H9 (cell line): Measurements from ENCODE around the gene GYG2. TPM values are rescaled to one million over a fixed set of nuclear protein-coding genes. Genes with fewer than 3 reads are reported as not detected.
"Not testable (repeated sequence)": the region's sequence is repeated elsewhere in the genome, so short reads cannot be mapped to it uniquely, and the experiment has no call there.

Experiments
- DNase-seq: peaks from one replicate; pipeline ENCODE4 v3.0.0-alpha.2; 2017
- H2AFZ ChIP-seq: one replicate; pipeline ENCODE4 v1.6.1; 2013; ENCODE audit warnings: mild to moderate bottlenecking, low read length, control low read depth, moderate library complexity
- H2AK5ac ChIP-seq: 2 replicates; pipeline ENCODE4 v1.6.1; 2013; ENCODE audit warnings: low read length, control low read depth, mixed read lengths; ENCODE audit not compliant: insufficient read length
- H2BK120ac ChIP-seq: one replicate; pipeline ENCODE4 v1.6.1; 2013; ENCODE audit warnings: low read depth, mild to moderate bottlenecking, low read length, control low read depth, inconsistent platforms; ENCODE audit not compliant: poor library complexity, severe bottlenecking
- H2BK12ac ChIP-seq: 2 replicates; pipeline ENCODE4 v1.6.1; 2013; ENCODE audit warnings: low read length, control low read depth, mixed read lengths, low read depth; ENCODE audit not compliant: insufficient read length
- H2BK15ac ChIP-seq: 2 replicates; pipeline ENCODE4 v1.6.1; 2013; ENCODE audit warnings: low read depth, low read length, control low read depth
- H2BK20ac ChIP-seq: one replicate; pipeline ENCODE4 v1.6.1; 2013; ENCODE audit warnings: low read depth, mild to moderate bottlenecking, low read length, control low read depth, inconsistent platforms; ENCODE audit not compliant: poor library complexity, severe bottlenecking
- H2BK5ac ChIP-seq: 2 replicates; pipeline ENCODE4 v1.6.1; 2013; ENCODE audit warnings: low read length, control low read depth, mixed read lengths; ENCODE audit not compliant: insufficient read length
- H3K14ac ChIP-seq: 2 replicates; pipeline ENCODE4 v1.6.1; 2013; ENCODE audit warnings: low read length, control low read depth; ENCODE audit not compliant: insufficient read depth
- H3K18ac ChIP-seq: 2 replicates; pipeline ENCODE4 v1.6.1; 2013; ENCODE audit warnings: low read depth, mild to moderate bottlenecking, mixed read lengths, low read length, control low read depth; ENCODE audit not compliant: insufficient read length
- H3K23ac ChIP-seq: 2 replicates; pipeline ENCODE4 v1.6.1; 2013; ENCODE audit warnings: low read length, control low read depth, mixed read lengths, low read depth; ENCODE audit not compliant: insufficient read length
- H3K23me2 ChIP-seq: 2 replicates; pipeline ENCODE4 v1.6.1; 2013; ENCODE audit warnings: low read depth, mild to moderate bottlenecking, mixed read lengths, low read length, control low read depth; ENCODE audit not compliant: insufficient read length, poor library complexity, severe bottlenecking
- H3K27ac ChIP-seq: 2 replicates; pipeline ENCODE4 v1.5.1; 2013; ENCODE audit warnings: low read length, control low read depth, mixed read lengths, low read depth; ENCODE audit not compliant: insufficient read length
- H3K27me3 ChIP-seq: 2 replicates; pipeline ENCODE4 v1.6.1; 2013; ENCODE audit warnings: low read length, control low read depth, inconsistent platforms; ENCODE audit not compliant: insufficient read depth
- H3K4ac ChIP-seq: 2 replicates; pipeline ENCODE4 v1.6.1; 2013; ENCODE audit warnings: low read depth, mild to moderate bottlenecking, control low read depth, inconsistent platforms, low read length, moderate library complexity
- H3K4me1 ChIP-seq: 2 replicates; pipeline ENCODE4 v1.6.1; 2013; ENCODE audit warnings: low read length, control low read depth, inconsistent platforms; ENCODE audit not compliant: insufficient read depth
- H3K4me2 ChIP-seq: 2 replicates; pipeline ENCODE4 v1.6.1; 2013; ENCODE audit warnings: low read length, control low read depth, mixed read lengths; ENCODE audit not compliant: insufficient read length, insufficient read depth
- H3K56ac ChIP-seq: 2 replicates; pipeline ENCODE4 v1.6.1; 2013; ENCODE audit warnings: low read depth, mild to moderate bottlenecking, mixed read lengths, low read length, control low read depth; ENCODE audit not compliant: insufficient read length
- H3K79me1 ChIP-seq: 2 replicates; pipeline ENCODE4 v1.6.1; 2013; ENCODE audit warnings: low read depth, mild to moderate bottlenecking, moderate library complexity, low read length, control low read depth, inconsistent platforms; ENCODE audit not compliant: insufficient read depth, poor library complexity, severe bottlenecking
- H3K79me2 ChIP-seq: 2 replicates; pipeline ENCODE4 v1.6.1; 2013; ENCODE audit warnings: low read length, control low read depth, inconsistent platforms; ENCODE audit not compliant: insufficient read depth
- H3K9ac ChIP-seq: 2 replicates; pipeline ENCODE4 v1.6.1; 2013; ENCODE audit warnings: low read length, control low read depth, mixed read lengths; ENCODE audit not compliant: insufficient read length; ENCODE audit errors: extremely low read depth
- H3K9me3 ChIP-seq: one replicate; pipeline ENCODE4 v1.6.1; 2013; ENCODE audit warnings: low read depth, low read length, inconsistent platforms; ENCODE audit not compliant: control insufficient read depth
- H3T11ph ChIP-seq: one replicate; pipeline ENCODE4 v1.6.1; 2013; ENCODE audit warnings: mild to moderate bottlenecking, low read length, control low read depth, inconsistent platforms
- H4K20me1 ChIP-seq: one replicate; pipeline ENCODE4 v1.6.1; 2013; ENCODE audit not compliant: control insufficient read depth, insufficient read length, insufficient read depth
- H4K5ac ChIP-seq: 2 replicates; pipeline ENCODE4 v1.6.1; 2013; ENCODE audit warnings: low read depth, mild to moderate bottlenecking, mixed read lengths, low read length, control low read depth; ENCODE audit not compliant: insufficient read length
- H4K8ac ChIP-seq: replicated peaks from 2 replicates; pipeline ENCODE4 v1.6.1; 2013; ENCODE audit warnings: low read length, control low read depth, mixed read lengths, low read depth; ENCODE audit not compliant: insufficient read length
- H4K91ac ChIP-seq: 2 replicates; pipeline ENCODE4 v1.6.1; 2013; ENCODE audit warnings: low read depth, mild to moderate bottlenecking, moderate library complexity, mixed read lengths, low read length, control low read depth; ENCODE audit not compliant: insufficient read length
- H3K27ac Mint-ChIP-seq, 3 experiments: 2 replicates in 2 of 3; 3 replicates in 1 of 3; pipeline ENCODE4 v1.8.0; 2020 to 2021; ENCODE audit warnings: mixed read lengths in 3 of 3, mild to moderate bottlenecking in 1 of 3, moderate library complexity in 1 of 3
- H3K27me3 Mint-ChIP-seq: 2 replicates; pipeline ENCODE4 v1.8.0; 2021; ENCODE audit warnings: low read depth, mild to moderate bottlenecking, moderate library complexity, mixed read lengths
- H3K36me3 Mint-ChIP-seq, 3 experiments: 2 replicates in 2 of 3; 3 replicates in 1 of 3; pipeline ENCODE4 v1.8.0; 2020 to 2021; ENCODE audit warnings: low read depth in 3 of 3, mixed read lengths in 3 of 3; ENCODE audit not compliant: insufficient read depth in 1 of 3
- H3K4me1 Mint-ChIP-seq, 2 experiments: 2 replicates each; pipeline ENCODE4 v1.8.0; 2020; ENCODE audit warnings: mixed read lengths in 2 of 2
- H3K4me3 Mint-ChIP-seq, 2 experiments: 2 replicates in 1 of 2; 3 replicates in 1 of 2; pipeline ENCODE4 v1.8.0; 2020 to 2021; ENCODE audit warnings: mild to moderate bottlenecking in 2 of 2, mixed read lengths in 2 of 2, moderate library complexity in 1 of 2
- H3K9me3 Mint-ChIP-seq, 2 experiments: 2 replicates in 1 of 2; 3 replicates in 1 of 2; pipeline ENCODE4 v1.8.0; 2020; ENCODE audit warnings: mild to moderate bottlenecking in 2 of 2, mixed read lengths in 2 of 2, moderate library complexity in 1 of 2
- WGBS: extraction: QIAGEN DNeasy Blood & Tissue Kit; methylation state at CpG from one replicate; pipeline ENCODE4 v1.1.7; 2013; ENCODE audit warnings: missing lambda C conversion rate, low lambda C conversion rate, mixed read lengths; ENCODE audit not compliant: insufficient read length; ENCODE audit errors: extremely low coverage; 5-methylcytosine and 5-hydroxymethylcytosine counted together
- total RNA-seq: library from RNA; stranded (reverse); gene quantifications from 2 replicates; pipeline ENCODE4 v1.2.1, GENCODE V29; 2021

Gene GYG2
- total RNA-seq, 1 experiment from 2014 or later: 95.9 TPM

DNA sequence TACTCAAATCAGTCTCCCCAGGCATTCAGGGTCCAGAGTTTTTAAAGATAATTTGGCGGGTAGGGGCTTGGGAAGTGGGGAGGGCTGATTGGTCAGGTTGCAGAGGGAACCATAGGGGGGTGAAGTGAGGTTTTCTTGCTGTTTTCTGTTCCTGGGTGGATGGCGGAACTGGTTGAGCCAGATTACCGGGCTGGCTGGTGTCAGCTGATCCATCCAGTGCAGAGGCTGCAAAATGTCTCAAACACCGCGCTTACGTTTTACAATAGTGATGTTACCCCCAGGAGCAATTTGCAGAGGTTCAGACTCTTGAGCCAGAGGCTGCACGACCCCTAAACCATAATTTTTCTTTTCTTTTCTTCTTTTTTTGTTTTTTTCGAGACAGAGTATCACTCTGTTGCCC is 25.2 kb upstream of the GYG2 start:
- H3K79me1 ChIP-seq, H4K91ac ChIP-seq, H3K56ac ChIP-seq, H3K4me2 ChIP-seq, H3K4ac ChIP-seq, H3K9ac ChIP-seq, H3K23ac ChIP-seq, H3K23me2 ChIP-seq, H3K79me2 ChIP-seq, H3K9me3 Mint-ChIP-seq, H4K8ac ChIP-seq, H2BK120ac ChIP-seq, H3K27me3 Mint-ChIP-seq, H2BK20ac ChIP-seq, H2BK12ac ChIP-seq, H3K9me3 ChIP-seq, H3K14ac ChIP-seq, H2BK15ac ChIP-seq, H2AFZ ChIP-seq, H2AK5ac ChIP-seq, H4K20me1 ChIP-seq, H4K5ac ChIP-seq, H2BK5ac ChIP-seq, H3K27me3 ChIP-seq: not testable (repeated sequence)
- peak; percentile 70 for DNase-seq
- H3K18ac ChIP-seq: peak overlapping the region; percentile 30
- H3K36me3 Mint-ChIP-seq: peaks cover 0 to 17% (median 4%) of the 10 kb centered on the region in 3 experiments; a peak in 4 of 7 replicates
- peak overlapping the region; percentile 97 to 99 (median 99) for H3K27ac Mint-ChIP-seq
- no CpG with 5 or more reads among the region's 8 CpGs for whole genome bisulfite sequencing
- H3K4me3 Mint-ChIP-seq: peak overlapping the region; percentile 38 to 62
- peaks cover 16% of the 10 kb centered on the region; the same call in 1 of the 2 replicates for H3K4me1 ChIP-seq
- H3K27ac ChIP-seq: peak overlapping the region; percentile 90
- H3T11ph ChIP-seq: peak overlapping the region; percentile 57
- H3K4me1 Mint-ChIP-seq: peaks cover 66 to 86% of the 10 kb centered on the region in 2 experiments

DNA sequence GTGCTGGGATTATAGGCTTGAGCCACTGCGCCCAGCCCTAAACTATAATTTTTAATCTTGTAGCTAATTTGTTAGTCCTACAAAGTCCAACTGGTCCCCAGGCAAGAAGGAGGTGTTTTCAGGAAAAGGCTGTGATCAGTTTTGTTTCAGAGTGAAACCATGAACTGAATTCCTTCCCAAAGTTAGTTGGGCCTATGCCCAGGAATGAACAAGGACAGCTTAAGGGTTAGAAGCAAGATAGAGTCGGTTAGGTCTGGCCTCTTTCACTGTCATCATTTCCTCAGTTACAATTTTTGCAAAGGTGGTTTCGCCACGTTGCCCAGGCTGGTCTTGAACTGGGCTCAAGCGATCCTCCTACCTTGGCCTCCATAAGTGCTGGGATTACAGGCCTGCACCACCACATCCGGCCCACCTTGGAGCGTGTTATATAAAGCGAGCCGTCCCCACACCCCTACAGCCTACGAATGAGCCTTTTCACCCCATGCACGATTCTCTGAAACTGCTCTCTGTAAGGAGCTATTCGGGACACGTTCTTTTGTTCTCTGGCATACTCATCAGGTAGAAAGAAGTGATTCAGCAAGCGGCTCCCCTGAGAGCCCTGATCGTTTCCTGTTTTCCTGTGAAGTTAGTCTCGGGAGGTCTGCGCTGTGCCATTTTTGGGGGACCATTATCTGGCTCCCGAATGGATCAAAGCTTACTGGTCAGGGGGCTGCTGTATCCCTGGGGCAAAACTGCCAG is 24.5 kb upstream of the GYG2 start:
- peak overlapping the region; percentile 54 for H2BK12ac ChIP-seq
- not testable (repeated sequence) for H2BK5ac ChIP-seq, H2BK15ac ChIP-seq, H3K23me2 ChIP-seq, H4K8ac ChIP-seq, H2BK20ac ChIP-seq, H3K79me1 ChIP-seq, H4K20me1 ChIP-seq, H3K9me3 ChIP-seq, H3K79me2 ChIP-seq, H2AFZ ChIP-seq, H3K9ac ChIP-seq, H3K56ac ChIP-seq, H2AK5ac ChIP-seq, H3K27me3 Mint-ChIP-seq, H3K9me3 Mint-ChIP-seq, H3K23ac ChIP-seq, H3K4me2 ChIP-seq, H3K27me3 ChIP-seq
- peaks cover 6 to 24% (median 10%) of the 10 kb centered on the region in 3 experiments for H3K36me3 Mint-ChIP-seq
- peak overlapping the region; percentile 52 for H2BK120ac ChIP-seq
- peaks cover 15% of the 10 kb centered on the region; the same call in 1 of the 2 replicates for H3K4me1 ChIP-seq
- peak overlapping the region; percentile 90 for H3K27ac ChIP-seq
- peak overlapping the region; percentile 79; the same call in 1 of the 2 replicates for H3K4ac ChIP-seq
- H3K14ac ChIP-seq: peak overlapping the region; percentile 22; the same call in 1 of the 2 replicates
- peak overlapping the region; percentile 48 for H3K18ac ChIP-seq
- peak; percentile 57 for DNase-seq
- peak overlapping the region; percentile 67 for H4K91ac ChIP-seq
- peaks cover 64 to 80% of the 10 kb centered on the region in 2 experiments for H3K4me1 Mint-ChIP-seq
- H3K4me3 Mint-ChIP-seq: peak overlapping the region; percentile 34 to 38; a peak in 3 of 5 replicates
- H3T11ph ChIP-seq: peak overlapping the region; percentile 57
- H4K5ac ChIP-seq: peak overlapping the region; percentile 83
- H3K27ac Mint-ChIP-seq: peak overlapping the region; percentile 97 to 99 (median 99)
- WGBS: no CpG with 5 or more reads among the region's 18 CpGs
